NCI-H526 (cell line): ENCODE data around the gene NCAPG.

Experiments used
- DNase-seq, 2 experiments: peaks; one replicate each; lab custom pipeline; 2025; lab: John Stamatoyannopoulos, UW

NCAPG gene

GRCh38 chr4:17876943-17877342, 66.2 kb downstream of the NCAPG start:
- no peak for DNase-seq

- DNase-seq, result no peak
These were observed 66.9 kb downstream of the NCAPG start for GRCh38 chr4:17877661-17878060.

DNA sequence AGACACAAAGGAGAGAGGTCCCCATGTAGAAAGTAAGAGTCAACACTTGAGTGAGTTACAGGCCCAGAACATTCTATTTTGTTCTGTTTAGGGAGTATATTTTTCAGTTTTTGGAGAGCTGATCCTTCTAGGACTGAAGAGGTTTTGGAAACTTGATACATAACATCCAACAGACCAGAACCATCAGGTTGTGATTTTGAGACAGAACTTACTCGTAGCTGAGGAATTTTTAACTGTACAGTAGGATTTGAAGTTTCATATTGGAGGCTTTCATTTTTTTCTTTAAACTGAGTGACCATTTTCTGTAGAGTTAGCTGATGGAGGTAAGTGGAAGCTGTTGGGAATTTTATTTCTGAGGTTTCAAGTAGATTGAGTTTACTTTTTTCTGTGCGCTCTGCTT, 73.3 kb downstream of the NCAPG start:
- no peak for DNase-seq

- DNase-seq, result no peak
These were observed 73.7 kb downstream of the NCAPG start for GRCh38 chr4:17884511-17884910.

DNA sequence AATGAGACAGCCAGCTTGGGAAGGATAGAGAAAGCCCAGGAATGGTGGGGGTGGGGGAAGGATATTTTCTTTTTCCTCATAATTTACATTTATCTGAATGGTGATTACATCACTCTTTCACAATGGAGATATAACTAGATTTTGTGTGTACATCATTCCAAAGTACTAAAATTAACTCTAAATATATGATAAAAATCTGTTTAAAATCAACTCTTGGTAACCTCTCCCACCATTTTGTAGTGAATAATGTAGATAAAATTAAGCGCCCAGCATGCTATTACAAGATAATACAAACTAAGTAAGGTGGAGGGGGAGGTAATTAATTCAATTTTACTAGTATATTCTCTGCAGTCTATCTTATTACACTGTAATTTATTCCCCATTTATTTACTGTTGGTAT, 78.9 kb downstream of the NCAPG start:
- DNase-seq, result no peak

DNA sequence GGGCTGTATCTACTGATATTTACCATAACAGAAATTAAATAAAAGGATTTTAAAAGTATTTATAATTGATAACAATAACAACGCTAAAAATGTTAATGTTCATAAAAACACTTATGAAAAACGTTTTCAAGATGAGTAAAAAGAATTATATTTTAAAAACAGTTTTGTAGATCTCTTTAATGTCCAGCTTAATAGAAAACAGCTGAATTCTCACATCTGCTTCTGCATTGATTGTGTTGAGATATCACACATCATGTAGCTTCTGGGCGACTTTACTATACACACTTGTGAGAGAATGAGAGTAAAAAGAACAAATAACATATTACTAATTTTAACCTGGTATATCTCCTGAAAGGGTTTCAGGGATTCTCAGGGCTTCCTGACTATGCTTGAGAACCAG, 83.6 kb downstream of the NCAPG start:
- no peak for DNase-seq
